Subcutaneous abdominal adipose tissue (tissue), 5 donors: Measurements from ENCODE around the gene SYPL2.

ENCODE experiments used
- H3K27ac ChIP-seq: one replicate; pipeline ENCODE4 v1.7.0; 2013; ENCODE audit warnings: low read depth, mild to moderate bottlenecking, inconsistent platforms, low read length, moderate library complexity
- H3K27me3 ChIP-seq, 5 donors: one replicate each; pipeline ENCODE4 v1.7.0; 2013; ENCODE audit warnings: low read length in 5 of 5, inconsistent platforms in 1 of 5; ENCODE audit not compliant: control insufficient read depth in 5 of 5, insufficient read depth in 4 of 5
- H3K36me3 ChIP-seq, 5 donors: one replicate each; pipeline ENCODE4 v1.7.0; 2013; ENCODE audit warnings: low read length in 5 of 5; ENCODE audit not compliant: control insufficient read depth in 5 of 5, insufficient read depth in 5 of 5
- H3K4me1 ChIP-seq, 5 donors: one replicate each; pipeline ENCODE4 v1.7.0; 2013; ENCODE audit warnings: low read length in 5 of 5, mild to moderate bottlenecking in 3 of 5, moderate library complexity in 1 of 5; ENCODE audit not compliant: control insufficient read depth in 5 of 5, insufficient read depth in 5 of 5
- H3K4me3 ChIP-seq, 5 donors: one replicate each; pipeline ENCODE4 v1.7.0; 2013; ENCODE audit warnings: low read length in 5 of 5, low read depth in 1 of 5
- H3K9ac ChIP-seq, 5 donors: one replicate each; pipeline ENCODE4 v1.7.0; 2013; ENCODE audit warnings: low read length in 5 of 5, mild to moderate bottlenecking in 4 of 5, moderate library complexity in 3 of 5
- H3K9me3 ChIP-seq, 5 donors: one replicate each; pipeline ENCODE4 v1.7.0; 2013; ENCODE audit warnings: low read length in 5 of 5; ENCODE audit not compliant: control insufficient read depth in 5 of 5
- donor health status: healthy.
- donor health status: healthy.
- donor health status: healthy.
- donor health status: healthy.
- donor health status: healthy.

Gene SYPL2

DNA sequence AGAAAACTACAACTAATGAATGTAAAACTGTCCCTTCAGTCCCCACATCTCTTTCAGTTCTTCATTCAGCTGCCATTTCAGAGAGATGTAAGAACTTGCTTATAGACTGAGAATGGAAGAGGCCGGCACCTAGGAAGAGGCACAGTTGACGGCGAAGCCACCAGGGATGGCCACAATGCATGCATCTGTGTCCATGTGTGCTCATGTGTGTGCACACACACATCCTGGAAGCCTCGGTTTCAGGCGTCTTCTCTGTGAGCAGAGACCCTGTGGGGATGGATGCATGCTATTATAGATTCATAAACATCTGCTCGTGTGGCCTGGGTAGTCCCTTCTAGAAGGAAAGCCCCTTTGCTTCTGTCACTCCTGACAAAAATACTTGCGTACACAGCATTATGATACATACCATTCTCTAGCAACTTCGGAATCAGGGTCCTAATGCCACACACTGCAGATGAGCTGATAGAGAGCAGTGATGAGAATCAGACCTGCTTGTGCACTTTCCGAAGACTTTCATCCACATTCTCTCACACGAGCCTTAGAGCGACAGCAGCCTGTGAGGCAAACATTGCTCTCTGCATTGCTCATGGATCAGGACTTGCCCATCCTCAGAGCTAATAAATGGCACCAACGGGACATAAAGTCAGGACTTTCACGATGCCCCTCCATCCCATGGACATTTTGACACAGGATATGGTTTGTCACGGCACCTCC, 60.9 kb downstream of the SYPL2 start:
- no peaks in the 10 kb centered on the region for H3K27me3 ChIP-seq
- H3K36me3 ChIP-seq: no peaks in the 10 kb centered on the region
- H3K4me1 ChIP-seq: peaks cover 1 to 18% (median 13%) of the 10 kb centered on the region in 5 donors
- no peak overlapping the region for H3K27ac ChIP-seq
- no peak overlapping the region for H3K4me3 ChIP-seq
- no peak overlapping the region for H3K9ac ChIP-seq
- H3K9me3 ChIP-seq: no peaks in the 10 kb centered on the region

DNA sequence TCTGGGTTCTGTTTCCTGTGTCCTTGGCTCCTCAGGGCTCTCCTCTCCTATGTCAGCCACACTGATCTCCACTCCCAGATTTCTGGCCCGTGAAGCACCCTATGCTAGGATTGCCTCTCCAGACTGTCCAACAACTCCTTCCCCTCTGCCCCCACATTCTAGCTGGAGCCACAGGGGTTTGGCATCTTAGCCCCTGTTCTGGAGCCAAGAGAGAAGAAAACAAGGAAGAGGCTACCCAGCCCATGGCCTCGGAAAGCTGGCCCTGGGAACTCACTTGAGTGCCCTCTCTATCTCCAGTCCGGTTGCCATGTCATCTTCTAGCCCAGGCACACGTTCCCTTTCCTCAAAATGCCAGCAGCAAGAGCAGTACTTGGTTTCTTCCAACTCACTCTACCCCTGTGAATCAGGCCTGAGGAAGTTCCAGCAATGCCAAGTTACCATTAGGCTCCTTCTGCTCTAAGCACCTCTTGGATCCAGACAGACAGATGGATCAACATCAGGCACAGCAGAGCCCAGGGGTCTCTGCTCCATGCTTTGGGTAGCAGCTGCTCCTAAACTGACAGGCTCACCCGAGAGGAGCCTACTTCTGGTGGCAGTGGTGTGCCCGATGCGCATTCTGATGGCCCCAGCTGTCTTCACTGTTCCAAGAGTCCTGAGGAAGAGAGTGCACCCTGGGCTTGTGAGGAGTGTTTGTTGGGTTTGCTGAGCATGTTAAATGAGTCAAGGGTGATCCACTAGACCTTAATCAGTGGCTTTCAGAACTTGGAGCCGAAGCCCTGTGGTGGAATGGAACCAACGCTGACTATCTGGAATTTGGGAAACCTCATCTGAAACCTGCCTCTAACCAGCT, 61.7 kb downstream of the SYPL2 start:
- Histone ChIP-seq H3K4me3 (no peak overlapping the region), H3K9me3 (no peaks in the 10 kb centered on the region), H3K27ac (no peak overlapping the region), H3K4me1 (peaks cover 1 to 24% (median 19%) of the 10 kb centered on the region in 5 donors), H3K9ac (no peak overlapping the region), H3K27me3 (no peaks in the 10 kb centered on the region), H3K36me3 (no peaks in the 10 kb centered on the region)

DNA sequence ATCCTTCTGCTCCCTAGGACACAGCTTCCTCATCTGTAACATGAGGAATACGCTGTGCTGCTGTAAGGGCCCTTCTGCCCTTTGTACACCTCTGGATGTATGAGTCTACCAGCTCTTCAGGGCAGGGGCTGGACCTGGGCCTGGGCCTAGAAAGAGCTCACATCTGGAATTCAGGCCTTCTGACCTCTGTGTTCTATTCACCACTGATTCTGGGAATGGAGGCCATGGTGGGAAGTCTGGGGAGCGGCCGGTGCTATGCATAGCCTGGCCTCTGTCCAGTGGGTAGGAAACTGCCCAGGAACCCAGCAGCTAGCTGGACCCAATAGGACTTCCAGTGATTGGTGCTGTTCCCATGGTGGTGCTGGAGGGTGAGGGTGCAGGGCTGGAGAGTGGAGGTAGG, 62.4 kb downstream of the SYPL2 start:
- no peak overlapping the region for H3K9ac ChIP-seq
- no peak overlapping the region for H3K27ac ChIP-seq
- H3K4me3 ChIP-seq: no peak overlapping the region
- H3K9me3 ChIP-seq: no peaks in the 10 kb centered on the region
- H3K27me3 ChIP-seq: no peaks in the 10 kb centered on the region
- H3K4me1 ChIP-seq: peaks cover 1 to 24% (median 19%) of the 10 kb centered on the region in 5 donors
- no peaks in the 10 kb centered on the region for H3K36me3 ChIP-seq

DNA sequence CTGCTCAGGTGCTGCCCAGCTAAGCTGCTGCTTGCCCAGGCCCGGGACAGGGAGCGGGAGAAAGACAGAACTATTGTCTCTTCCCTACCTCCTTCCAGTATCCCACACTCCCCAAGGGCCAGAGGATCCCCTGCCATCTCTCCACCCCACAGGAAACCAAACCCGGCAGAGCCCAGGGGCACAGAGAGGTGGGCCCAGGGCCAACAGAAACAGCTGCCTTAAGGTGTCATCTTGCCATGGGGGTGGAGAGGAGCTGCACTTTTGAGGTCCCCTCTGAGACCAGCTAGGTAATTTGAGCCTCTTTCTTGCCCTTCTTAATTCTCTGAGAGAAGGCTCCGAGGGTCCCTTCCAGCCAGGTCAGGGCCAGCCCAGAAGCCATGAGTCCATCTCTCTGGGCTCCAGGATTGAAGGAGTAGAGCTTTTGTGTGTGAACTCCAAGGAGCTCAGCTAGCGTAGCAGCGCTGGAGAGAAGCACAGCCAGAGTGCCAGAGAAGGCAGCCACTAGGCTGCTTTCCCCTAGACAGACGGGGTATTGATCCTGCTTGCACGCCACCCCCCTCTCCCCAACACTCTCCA, 63.6 kb downstream of the SYPL2 start:
- Histone ChIP-seq H3K4me3 (no peak overlapping the region), H3K9me3 (no peaks in the 10 kb centered on the region), H3K9ac (peak overlapping the region in 1 of 5 donors; percentile 2), H3K4me1 (peaks cover 1 to 24% (median 19%) of the 10 kb centered on the region in 5 donors), H3K27me3 (no peaks in the 10 kb centered on the region), H3K27ac (no peak overlapping the region), H3K36me3 (no peaks in the 10 kb centered on the region)

DNA sequence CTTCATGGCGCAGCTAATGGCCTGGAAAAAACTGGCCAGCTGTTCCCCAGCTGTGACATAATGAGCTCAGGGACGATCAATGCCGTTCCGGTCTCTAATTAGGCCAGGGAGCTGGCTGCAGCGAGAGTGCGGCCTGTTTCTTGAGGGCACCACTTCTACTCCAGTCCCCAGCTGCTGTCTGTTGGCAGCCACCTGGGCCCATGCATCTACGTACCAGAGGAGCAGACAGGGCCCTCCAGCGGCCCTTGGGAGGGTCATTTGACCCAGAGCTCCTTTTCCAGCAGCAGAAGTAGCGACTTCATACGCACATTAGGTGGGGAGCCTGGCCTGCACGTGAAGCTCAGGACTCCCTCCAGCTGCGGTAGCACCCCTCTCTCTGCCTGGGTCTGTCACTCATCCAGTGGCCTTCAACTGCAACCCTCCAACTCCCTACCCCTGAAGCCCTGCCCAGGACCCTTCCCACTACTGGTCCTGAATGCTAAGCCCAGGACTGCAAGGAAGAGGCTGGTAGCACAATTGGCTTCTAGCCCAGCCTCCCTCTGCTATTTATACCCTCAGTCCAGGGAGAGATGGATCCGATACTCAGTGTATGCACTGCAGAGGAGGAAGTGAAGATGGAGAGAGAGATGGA, 64.2 kb downstream of the SYPL2 start:
- H3K27ac ChIP-seq: no peak overlapping the region
- no peaks in the 10 kb centered on the region for H3K9me3 ChIP-seq
- no peak overlapping the region for H3K9ac ChIP-seq
- H3K36me3 ChIP-seq: no peaks in the 10 kb centered on the region
- no peaks in the 10 kb centered on the region for H3K27me3 ChIP-seq
- H3K4me1 ChIP-seq: peaks cover 1 to 24% (median 19%) of the 10 kb centered on the region in 5 donors
- H3K4me3 ChIP-seq: no peak overlapping the region

DNA sequence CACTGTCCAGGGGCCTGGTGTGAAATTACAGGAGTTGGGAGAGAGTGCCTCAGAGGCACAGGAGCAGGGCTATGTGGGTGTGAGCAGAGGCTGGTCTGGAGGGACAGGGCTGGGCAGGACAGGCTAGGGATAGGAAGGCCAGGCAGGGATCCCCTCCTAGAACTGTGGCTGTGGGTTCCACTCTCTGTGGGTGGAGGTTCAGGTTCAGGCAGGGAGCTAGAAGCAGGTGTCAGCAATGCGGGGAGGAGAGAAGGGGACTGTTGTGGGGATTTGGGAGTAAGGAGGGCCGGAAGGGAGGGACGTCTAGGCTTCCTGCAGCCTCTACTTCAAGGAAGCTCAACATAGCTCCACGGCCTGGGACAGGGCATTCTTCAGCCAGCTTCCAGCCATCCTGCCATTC, 65.0 kb downstream of the SYPL2 start:
- Histone ChIP-seq H3K9me3 (no peaks in the 10 kb centered on the region), H3K4me1 (peaks cover 1 to 24% (median 19%) of the 10 kb centered on the region in 5 donors), H3K27me3 (no peaks in the 10 kb centered on the region), H3K4me3 (no peak overlapping the region), H3K9ac (no peak overlapping the region), H3K27ac (no peak overlapping the region), H3K36me3 (no peaks in the 10 kb centered on the region)
